HTERT RPE-1 (cell line): Measurements from ENCODE around the gene DNAH9.

Source experiments
- in situ Hi-C: fragments of 300-500 bp; cut with MboI; formaldehyde crosslinking; loops from 4 replicates; pipeline ENCODE4 v1.14.3; 2020; ENCODE audit warnings: low sequenced_read_pairs

The DNAH9 gene

DNA sequence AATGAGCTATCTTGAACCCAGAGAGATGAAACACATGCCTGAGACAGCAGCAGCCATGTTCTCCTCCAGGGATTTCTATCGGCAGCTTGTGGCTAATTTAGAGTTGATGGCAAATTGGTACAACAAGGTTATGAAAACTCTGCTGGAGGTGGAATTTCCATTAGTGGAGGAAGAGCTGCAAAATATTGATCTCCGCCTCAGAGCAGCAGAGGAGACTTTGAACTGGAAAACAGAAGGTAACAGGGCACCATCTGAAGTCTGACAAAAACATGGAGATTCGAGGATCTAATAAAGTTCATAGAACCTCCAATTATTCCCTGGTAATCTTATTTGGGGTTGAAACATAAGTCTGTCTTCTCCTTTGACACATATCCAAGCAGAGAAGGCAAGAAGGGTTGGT, 52.8 kb downstream of the DNAH9 start:
- in situ Hi-C loops, result no loop called here

DNA sequence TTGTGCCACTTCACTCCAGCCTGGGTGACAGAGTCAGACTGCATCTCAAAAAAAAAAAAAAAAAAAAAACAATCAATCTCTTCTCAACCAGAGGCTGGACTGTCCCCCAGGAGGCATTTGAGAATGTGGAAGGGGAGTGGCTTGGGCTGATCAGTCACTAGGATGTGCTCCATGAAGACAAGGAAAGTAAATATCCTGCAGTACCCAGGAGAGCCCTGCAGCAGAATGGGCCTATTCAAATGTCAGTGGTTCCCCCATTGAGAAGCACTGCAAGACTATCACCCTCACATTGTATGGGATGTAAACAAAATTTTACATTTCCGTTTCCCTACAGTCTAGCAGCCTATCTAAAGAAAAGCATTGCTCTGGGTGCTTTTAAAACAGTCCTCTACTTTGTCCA, 70.3 kb downstream of the DNAH9 start:
- in situ Hi-C loops, result no loop called here

DNA sequence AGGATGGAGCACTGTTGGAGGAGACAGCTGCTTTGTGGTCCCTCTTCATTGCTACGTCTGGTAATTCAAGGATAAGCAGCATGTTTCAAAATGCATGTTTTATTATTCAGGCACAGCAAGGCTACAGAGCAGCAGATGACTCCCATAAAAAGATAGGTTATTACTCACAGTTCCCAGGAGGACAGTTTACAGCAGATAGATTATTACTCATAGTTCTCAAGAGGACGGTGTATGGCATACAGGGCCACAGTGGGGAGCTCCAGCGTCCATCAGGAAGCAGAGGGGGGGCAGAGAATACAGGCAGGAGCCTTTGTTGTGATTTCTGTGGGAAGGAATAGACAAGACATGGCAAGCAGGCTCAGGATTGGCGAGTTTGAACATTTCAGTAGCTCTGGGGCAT, 72.9 kb downstream of the DNAH9 start:
- in situ Hi-C loops, result no loop called here

DNA sequence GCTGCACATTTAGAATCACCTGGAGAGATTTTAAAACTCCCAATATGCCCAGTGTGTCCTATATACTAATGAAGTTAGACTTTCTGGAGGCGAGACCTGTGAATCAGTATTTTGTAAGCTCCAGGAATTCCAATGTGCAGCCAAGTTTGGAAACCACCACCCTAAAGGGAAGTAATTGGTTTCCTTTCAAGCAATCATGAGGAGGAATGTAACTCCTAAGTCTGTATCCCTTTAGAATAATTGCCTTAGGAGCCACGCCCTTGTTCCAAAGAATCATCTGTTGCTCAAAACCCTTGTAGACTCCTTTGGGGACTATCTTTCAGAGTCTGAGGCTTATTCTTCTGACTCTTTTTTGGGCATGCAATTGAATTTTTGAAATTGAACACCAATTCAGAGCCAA, 84.4 kb downstream of the DNAH9 start:
- in situ Hi-C loops, result no loop called here

DNA sequence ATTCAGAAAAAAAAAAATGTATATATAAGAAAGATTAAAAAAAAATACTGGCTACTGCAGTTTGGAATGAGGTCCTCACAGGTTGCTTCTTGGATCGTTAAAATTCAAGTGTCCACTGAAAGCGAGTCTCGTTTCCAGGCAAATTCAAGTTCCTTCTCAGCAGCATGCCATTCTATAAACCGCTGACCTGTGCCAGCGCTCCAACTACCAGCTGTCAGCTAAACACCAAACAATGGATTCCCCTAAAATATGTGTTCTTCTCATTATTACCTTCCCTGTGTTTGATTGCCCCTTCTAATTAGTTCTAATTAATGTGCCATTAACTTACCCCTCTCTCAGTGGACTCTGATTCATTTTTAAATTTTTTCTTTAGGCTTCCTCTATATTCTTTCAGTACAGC, 92.4 kb downstream of the DNAH9 start:
- in situ Hi-C loops, result no loop called here

DNA sequence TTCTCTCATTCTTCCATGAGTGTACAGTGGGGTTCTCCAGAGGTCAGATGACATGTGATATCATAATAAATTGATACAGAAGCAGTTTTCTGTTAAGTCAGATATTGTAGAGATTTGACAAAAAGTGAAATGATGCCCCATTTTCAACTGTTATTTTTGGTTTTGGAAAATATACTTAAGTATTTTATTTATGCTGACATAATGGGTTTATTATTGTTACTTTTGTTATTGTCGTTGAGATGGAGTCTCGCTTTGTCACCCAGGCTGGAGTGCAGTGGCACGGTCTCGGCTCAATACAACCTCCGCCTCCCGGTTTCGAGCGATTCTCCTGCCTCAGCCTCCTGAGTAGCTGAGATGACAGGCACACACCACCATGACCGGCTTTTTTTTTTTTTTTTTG, 94.4 kb downstream of the DNAH9 start:
- in situ Hi-C loops, result no loop called here

DNA sequence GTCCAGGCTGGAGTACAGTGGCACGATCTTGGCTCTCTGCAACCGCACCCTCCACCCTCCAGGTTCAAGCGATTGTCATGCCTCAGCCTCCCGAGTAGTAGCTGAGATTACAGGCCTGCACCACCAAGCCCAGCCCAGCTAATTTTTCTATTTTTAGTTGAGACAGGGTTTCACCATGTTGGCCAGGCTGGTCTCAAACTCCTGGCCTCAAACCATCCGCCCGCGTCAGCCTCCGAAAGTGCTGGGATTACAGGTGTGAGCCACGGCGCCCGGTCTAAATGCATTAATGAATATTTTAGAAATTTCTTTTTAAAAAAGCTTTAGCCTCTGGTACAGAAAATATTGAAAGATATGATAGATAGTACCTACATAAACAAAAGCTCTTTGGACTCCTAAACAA, 95.0 kb downstream of the DNAH9 start:
- in situ Hi-C loops, result no loop called here

DNA sequence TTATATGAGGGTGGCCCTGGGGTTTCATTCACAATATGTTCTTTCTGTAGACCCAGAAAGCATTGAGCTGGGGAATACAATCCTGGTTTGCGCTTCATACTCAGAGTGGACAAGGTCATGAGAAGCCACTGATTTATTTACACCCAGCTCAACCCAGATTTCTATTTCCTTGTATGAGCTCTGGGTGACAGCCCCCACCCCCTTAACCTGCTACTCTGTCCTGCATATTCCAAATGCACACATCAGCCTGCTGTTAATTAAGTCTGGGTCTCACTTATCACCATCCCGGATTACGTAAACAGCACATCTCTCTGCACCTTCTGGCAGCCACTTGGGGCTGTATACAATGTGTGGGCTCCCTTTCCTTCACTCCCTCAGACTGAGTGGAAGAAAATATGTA, 102.4 kb downstream of the DNAH9 start:
- in situ Hi-C loops, result no loop called here

DNA sequence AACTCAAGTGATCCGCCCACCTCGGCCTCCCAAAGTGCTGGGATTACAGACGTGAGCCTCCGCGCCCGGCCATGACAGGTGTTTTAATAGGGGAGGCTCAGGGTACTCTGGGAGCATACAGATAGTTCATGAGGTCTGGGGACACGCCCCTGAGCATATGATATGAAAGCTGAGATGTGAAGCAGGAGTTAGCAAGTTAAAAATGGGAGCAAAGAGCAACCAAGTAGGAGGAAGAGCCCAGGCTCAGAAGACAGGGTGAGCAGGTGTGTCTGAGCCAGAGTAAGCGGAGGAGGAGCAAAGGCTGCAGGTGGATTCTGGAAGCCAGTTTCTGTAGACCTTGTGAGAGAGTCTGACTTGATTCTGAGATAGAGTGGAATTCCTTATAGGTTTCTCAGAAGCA, 103.6 kb downstream of the DNAH9 start:
- in situ Hi-C loops, result no loop called here

DNA sequence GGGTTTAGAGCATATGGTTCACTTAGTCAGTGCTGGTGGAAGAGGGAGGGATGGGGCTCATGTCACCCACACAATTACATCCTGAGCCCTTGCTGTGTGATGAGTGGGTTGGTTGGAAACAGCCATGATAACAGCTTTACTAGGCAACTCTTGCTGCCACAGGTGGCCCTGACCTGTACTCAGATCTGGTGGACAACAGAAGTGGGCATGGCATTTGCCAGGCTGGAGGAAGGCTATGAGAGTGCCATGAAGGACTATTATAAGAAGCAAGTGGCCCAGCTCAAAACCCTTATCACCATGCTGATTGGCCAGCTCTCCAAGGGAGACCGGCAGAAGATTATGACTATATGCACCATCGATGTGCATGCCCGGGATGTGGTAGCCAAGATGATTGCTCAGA, 105.8 kb downstream of the DNAH9 start:
- in situ Hi-C loops, result no loop called here

DNA sequence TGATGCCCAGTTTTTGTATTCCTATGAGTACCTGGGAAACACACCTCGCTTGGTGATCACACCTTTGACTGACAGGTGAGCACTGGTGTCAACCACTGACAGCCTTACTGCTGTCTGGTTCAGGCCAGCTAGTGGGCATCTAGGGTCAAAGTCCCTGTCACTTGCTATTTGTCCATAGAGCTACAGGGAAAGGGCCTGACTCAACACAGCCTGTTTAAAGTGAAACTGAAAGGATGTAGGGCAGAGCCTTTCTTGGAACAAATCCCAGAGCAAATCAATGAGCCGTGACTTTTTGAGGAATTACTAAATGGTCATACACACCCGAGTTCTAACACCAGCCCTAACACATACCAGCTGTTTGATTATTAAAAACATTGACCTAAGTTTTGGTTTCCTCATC, 106.8 kb downstream of the DNAH9 start:
- in situ Hi-C loops, result no loop called here

DNA sequence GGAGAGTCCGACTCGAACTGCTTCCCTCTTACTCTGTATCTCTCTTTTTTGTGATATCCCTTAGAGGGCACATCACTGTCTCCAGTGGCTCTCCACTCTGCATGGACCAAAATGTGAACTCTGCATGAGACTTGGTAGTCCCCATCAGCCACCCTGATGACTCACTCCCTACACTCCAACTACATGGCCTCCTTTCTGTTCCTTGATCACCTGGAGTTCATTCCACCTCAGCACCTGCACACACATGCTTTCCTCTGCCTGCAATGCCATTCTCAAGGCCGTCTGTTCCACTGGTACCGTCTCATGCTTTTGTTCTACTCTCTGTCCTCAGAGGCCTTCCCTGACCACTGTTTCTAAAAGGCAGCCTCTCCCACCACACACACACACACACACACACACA, 109.3 kb downstream of the DNAH9 start:
- in situ Hi-C loops, result no loop called here

DNA sequence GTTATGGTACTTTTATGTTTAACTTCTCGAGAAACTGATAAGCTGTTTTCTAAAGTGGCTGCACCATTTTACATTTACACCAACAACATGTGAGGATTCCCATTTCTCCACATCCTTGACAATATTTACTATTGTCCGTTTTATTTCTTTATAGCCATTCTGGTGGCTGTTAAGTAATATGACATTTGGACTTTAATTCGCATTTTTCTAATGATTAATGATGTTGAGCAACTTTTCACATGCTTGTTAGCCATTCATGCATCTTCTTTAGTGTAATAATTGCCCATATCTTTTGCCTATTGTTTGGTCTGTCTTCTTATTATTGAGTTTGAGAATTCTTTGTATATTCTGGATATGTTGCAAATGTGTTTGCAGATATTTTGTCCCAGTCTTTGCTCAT, 114.2 kb downstream of the DNAH9 start:
- in situ Hi-C loops, result no loop called here

DNA sequence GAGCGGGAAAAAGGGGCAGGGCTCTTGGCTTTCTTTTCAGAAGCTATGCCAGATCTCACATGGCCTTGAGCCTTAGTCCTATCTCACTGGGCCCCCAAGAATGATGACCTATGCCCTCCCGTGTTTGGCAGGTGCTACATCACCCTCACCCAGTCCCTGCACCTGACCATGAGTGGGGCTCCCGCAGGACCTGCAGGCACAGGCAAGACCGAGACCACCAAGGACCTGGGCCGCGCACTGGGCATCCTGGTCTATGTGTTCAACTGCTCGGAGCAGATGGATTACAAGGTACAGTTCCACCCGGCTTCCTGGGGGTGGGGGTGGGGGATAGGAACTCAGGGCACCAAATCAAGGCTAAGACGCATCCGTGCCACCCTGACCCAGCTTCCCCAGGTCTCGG, 120.9 kb downstream of the DNAH9 start:
- in situ Hi-C loops, result no loop called here

DNA sequence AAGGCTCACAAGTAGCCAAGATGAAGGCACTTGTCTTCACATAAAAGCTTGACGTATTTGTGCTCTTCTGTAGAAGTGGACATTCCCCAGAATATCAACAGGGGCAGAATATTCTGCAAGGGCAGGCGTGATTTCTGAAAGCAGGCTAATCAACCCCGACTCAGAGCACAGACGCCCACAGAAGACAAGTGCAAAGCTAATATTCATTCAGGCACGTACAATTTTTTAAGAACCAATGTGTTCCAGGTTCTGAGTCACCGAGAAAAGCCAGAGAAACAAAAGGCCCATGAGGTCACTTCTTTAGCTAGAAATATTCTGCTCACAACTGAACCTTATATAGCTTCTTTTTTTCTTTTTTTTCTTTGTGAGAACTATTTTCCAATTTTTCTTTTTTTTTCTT, 121.6 kb downstream of the DNAH9 start:
- in situ Hi-C loops, result no loop called here

DNA sequence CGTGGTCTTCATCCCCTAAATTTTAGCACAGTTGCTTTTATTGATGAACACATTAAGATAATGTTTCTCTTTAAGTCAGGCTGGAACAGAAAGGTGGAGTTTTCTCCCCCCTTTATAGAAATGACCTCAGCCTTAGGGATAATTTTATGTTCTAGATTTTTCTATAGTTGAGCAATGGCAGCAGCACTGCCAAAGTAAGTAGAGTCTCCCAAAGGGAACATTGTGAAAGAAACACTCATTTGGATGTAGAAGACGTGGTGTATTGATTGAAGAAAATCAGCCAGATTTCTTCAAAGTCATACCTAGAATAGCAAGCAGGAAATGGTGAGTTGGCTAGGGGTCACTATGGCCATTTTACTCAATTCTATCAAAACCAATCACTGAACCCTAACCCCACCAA, 122.5 kb downstream of the DNAH9 start:
- in situ Hi-C loops, result no loop called here

DNA sequence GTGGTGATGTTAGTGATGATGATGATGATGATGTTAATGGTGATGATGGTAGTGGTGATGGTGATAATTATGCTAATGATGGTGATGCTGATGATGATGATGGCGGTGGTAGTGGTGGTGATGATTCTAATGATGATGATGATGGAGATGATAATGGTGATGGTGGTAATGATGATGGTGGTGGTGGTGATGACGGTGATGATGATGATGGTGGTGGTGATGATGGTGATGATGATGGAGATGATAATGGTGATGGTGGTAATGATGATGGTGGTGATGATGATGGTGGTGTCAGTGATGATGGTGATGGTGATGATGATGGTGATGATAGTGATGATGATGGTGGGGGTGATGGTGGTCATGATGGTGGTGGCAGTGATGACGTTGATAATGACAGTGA, 132.5 kb downstream of the DNAH9 start:
- in situ Hi-C loops, result no loop called here

DNA sequence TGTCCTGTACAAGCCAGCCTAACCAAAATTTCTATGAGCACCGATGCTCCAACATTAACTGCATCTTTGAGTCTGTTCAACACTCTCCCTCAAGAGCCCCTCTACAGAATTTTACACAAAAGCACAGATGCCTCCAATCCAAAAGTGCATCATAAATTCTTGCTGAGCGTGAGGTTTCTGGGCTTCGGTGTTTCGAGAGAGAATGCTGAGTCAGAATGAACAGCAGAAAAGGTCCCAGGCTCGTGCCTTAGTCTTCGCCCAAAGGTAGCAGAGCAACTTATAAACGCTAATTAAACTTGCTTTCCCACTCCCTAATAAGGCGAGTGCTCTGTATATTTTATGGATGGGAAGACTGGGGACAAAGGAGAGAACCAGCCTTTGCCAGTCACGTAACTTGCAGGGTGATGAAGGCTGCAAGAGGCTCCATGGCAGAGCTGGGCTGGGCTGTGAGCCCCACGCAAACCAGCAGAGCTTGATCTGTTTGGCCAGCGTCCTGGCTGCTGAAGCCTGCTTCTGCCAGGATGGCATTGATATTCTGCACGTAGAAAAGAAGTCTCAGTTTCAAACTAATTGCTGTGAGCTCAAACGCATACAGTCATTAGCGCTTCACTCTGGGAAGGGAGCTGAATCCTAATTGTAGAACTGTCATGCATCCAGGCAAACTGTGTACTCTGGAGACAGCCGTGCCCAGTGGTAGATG, 138.5 kb downstream of the DNAH9 start:
- in situ Hi-C loops, result no loop called here

DNA sequence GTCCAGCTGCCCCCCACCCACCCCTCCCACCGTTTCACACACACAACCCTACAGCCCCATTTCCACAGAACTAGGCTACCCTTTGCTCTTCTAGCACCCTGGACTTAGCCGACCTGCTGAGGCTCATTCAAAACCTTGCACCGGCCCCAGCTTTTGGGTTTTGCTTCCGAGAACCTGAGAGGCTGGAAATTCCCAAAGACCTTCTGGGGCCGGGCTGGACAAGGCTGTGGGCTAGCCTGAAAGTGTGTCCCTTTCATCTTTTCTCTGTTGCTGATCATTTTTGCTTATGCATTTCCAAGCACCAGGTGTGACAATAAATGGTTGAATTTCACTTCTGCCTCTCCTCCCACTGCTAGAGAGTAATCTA, 139.0 kb downstream of the DNAH9 start:
- in situ Hi-C loops, result no loop called here

DNA sequence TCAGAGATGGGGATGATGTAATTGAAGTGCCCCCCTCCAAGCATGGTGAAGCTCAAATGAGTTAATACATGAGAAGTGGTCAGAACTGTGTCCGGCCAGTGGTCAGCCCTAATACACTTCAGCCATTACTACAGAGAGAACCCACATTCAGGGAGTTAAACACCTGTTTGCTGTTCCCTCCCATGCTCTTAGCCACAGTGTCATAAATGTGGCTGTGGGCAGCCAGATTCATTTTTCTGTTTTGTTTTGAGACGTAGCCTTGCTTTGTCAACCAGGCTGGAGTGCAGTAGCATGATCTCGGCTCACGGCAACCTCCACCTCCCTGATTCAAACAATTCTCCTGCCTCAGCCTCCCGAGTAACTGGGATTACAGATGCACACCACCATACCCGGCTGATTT, 139.9 kb downstream of the DNAH9 start:
- in situ Hi-C loops, result no loop called here

DNA sequence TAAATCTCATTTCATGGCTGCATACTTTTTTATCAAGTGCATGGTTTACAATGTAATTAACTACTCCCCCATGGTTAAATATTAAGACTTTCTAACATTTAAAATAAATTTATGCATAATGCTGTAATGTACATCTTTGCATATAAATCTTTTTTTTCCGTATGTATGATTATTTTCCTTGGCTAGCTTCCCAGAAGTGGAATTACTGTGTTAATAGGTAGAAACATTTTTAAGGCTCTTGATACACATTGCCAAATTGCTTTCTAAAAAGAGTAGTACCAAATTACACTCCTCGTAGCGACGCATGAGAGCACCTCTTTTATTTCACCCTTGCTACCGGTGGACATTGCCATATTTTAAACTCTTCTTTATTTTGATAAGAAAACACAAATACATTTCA, 141.1 kb downstream of the DNAH9 start:
- in situ Hi-C loops, result no loop called here

DNA sequence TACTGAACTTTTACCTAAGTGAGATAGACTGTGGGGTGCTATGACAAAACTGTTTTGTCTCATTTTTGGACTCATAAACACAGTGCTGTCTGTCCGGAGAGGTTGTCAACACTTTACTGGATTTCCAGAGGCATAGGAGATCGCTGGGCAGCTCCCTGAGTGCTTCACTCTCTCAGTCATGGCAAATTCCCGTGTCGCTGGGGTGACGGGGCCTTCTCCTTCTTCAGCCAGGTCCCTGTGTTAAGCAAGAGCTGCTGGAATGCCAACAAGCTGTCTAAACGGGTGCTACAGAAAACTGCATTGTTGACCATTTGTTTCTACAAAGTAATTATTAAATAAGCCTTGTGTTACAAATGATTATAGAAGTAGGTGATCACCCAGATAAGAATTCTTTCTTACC, 141.6 kb downstream of the DNAH9 start:
- in situ Hi-C loops, result no loop called here

DNA sequence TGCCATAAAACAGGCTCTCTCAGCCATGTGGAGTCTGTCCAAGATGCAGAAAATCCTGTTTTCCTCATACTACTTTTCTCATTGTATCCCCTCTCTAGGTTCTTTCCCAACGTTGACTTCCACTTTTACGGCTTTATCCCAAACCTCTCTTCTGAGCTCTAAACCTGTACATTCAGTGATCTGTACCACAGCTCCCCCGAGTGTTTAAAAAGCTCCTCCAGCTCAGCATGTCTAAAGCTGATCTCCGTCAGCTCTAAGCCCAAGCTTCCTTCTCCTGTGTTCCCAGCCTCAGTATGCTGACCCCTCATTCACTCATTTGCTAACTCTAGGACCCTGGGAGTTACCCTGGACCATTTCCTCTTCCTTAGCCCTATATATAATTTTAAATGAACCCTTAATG, 144.6 kb downstream of the DNAH9 start:
- in situ Hi-C loops, result no loop called here

DNA sequence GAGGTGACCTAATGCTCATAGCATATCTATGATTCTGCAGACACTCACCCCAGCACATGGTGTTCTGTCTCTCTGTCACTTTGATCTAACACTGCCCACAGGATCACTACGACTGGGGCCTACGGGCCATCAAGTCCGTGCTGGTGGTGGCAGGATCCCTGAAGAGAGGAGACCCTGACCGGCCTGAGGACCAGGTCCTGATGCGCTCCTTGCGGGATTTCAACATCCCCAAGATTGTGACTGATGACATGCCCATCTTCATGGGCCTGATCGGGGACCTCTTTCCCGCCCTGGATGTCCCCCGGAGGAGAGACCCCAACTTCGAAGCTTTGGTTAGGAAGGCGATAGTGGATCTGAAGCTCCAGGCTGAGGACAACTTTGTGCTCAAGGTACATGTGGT, 146.4 kb downstream of the DNAH9 start:
- in situ Hi-C loops, result no loop called here
